ENCODE data around the gene IQSEC2. TPM values are rescaled to one million over a fixed set of nuclear protein-coding genes. Genes with fewer than 3 reads are reported as not detected.
A peak's percentile ranks its signal among the peaks of the same experiment; 100 is the strongest.

The IQSEC2 gene
- total RNA-seq, 1 experiment from 2014 or later: 20.7 TPM

DNA sequence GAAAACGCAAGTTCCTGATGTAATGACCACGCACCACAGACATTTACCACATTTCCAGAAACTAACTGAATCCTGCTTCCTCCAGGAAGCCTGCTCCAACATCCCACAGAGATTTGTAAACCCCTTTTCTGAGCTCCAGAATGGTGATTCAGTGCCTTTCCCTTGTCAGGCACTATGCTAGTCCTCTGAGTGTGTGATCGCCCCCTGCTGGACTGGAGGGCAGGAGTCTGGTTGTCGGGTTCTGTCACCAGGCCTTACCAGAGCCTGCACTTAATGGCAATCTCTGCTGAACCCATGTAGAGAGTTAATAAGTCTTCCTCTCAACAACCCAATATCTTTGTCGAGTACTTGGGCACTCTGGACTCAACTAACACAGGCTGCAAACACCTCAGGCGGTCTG is 41.9 kb downstream of the IQSEC2 start:
- Histone ChIP-seq H3K36me3 (ENCODE audit: control insufficient read depth in 1 of 2, insufficient read depth in 2 of 2, low read length in 2 of 2) (no peaks in the 10 kb centered on the region), H4K20me1 (ENCODE audit: insufficient read depth) (no peaks in the 10 kb centered on the region), H3K79me2 (ENCODE audit: insufficient read depth, low read length) (no peaks in the 10 kb centered on the region), H3K27ac (ENCODE audit: low read depth, low read length) (no peak overlapping the region), H3K9me2 (ENCODE audit: insufficient read depth) (no peaks in the 10 kb centered on the region), H3K9ac (ENCODE audit: low read length) (no peak overlapping the region), H2AFZ (ENCODE audit: low read depth, low read length, poor library complexity, severe bottlenecking) (no peak overlapping the region), H3K27me3 (ENCODE audit: insufficient read depth, low read length) (no peaks in the 10 kb centered on the region), H3K4me2 (ENCODE audit: low read length) (no peak overlapping the region), H3K4me1 (ENCODE audit: control insufficient read depth in 1 of 2, insufficient read depth in 2 of 2, low read length in 2 of 2) (no peaks in the 10 kb centered on the region), H3K4me3 (replicated peaks in 1 of 2; ENCODE audit: low read depth in 1 of 2, low read length in 2 of 2) (no peak overlapping the region), H3K9me3 (ENCODE audit: control insufficient read depth in 1 of 2, insufficient read depth in 1 of 2, low read depth in 1 of 2, low read length in 2 of 2) (no peaks in the 10 kb centered on the region)
- no peak for DNase-seq (ENCODE audit: low read depth, low spot score)
- POLR2A ChIA-PET: interaction anchor here (1.3 kb wide), 1 partner anchor 14 kb away, joined by 3 read pairs; no protein-coding TSS in a partner anchor
- TF ChIP-seq ELF1 (IDR thresholded peaks at IDR 0.05; ENCODE audit: borderline replicate concordance, low read depth) (no peak), TCF7L2 (IDR thresholded peaks at IDR 0.05; ENCODE audit: borderline replicate concordance, extremely low read depth, insufficient read depth, insufficient read length) (no peak), CEBPB (IDR thresholded peaks at IDR 0.05; ENCODE audit: low read depth) (no peak), POLR2A (IDR thresholded peaks at IDR 0.05; ENCODE audit: borderline replicate concordance, extremely low read depth, insufficient read depth, insufficient read length) (peak; percentile 16), SP1 (IDR thresholded peaks at IDR 0.05; ENCODE audit: low read depth) (no peak), YY1 (IDR thresholded peaks at IDR 0.05; ENCODE audit: extremely low read depth, insufficient replicate concordance, low read depth, low read length) (no peak), EGR1 (IDR thresholded peaks at IDR 0.05; ENCODE audit: low read depth) (no peak), POLR2AphosphoS5 (IDR thresholded peaks at IDR 0.05; ENCODE audit: low read depth, low read length) (no peak), EZH2 (IDR thresholded peaks at IDR 0.05) (no peak)
- TF ChIP-seq, protein P1, sequence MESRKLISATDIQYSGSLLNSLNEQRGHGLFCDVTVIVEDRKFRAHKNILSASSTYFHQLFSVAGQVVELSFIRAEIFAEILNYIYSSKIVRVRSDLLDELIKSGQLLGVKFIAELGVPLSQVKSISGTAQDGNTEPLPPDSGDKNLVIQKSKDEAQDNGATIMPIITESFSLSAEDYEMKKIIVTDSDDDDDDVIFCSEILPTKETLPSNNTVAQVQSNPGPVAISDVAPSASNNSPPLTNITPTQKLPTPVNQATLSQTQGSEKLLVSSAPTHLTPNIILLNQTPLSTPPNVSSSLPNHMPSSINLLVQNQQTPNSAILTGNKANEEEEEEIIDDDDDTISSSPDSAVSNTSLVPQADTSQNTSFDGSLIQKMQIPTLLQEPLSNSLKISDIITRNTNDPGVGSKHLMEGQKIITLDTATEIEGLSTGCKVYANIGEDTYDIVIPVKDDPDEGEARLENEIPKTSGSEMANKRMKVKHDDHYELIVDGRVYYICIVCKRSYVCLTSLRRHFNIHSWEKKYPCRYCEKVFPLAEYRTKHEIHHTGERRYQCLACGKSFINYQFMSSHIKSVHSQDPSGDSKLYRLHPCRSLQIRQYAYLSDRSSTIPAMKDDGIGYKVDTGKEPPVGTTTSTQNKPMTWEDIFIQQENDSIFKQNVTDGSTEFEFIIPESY (IDR thresholded peaks at IDR 0.05; ENCODE audit: extremely low read depth, insufficient replicate concordance, low read length): no peak
- TF ChIP-seq, protein P2, sequence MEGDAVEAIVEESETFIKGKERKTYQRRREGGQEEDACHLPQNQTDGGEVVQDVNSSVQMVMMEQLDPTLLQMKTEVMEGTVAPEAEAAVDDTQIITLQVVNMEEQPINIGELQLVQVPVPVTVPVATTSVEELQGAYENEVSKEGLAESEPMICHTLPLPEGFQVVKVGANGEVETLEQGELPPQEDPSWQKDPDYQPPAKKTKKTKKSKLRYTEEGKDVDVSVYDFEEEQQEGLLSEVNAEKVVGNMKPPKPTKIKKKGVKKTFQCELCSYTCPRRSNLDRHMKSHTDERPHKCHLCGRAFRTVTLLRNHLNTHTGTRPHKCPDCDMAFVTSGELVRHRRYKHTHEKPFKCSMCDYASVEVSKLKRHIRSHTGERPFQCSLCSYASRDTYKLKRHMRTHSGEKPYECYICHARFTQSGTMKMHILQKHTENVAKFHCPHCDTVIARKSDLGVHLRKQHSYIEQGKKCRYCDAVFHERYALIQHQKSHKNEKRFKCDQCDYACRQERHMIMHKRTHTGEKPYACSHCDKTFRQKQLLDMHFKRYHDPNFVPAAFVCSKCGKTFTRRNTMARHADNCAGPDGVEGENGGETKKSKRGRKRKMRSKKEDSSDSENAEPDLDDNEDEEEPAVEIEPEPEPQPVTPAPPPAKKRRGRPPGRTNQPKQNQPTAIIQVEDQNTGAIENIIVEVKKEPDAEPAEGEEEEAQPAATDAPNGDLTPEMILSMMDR (IDR thresholded peaks at IDR 0.05 in 2 of 3, conservative IDR thresholded peaks at IDR 0.05 in 1 of 3; ENCODE audit: borderline replicate concordance in 1 of 3, insufficient read depth in 1 of 3, low read depth in 2 of 3, low read length in 2 of 3): peak; percentile 12 to 51 (median 46); a peak in 5 of 6 replicates
- TF ChIP-seq, protein P3, sequence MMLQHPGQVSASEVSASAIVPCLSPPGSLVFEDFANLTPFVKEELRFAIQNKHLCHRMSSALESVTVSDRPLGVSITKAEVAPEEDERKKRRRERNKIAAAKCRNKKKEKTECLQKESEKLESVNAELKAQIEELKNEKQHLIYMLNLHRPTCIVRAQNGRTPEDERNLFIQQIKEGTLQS (IDR thresholded peaks at IDR 0.05): no peak
- BruUV-seq (replicated peaks): no TSS peak
- CTCF ChIA-PET: interaction anchor here (0.6 kb wide), 2 partner anchors 13 to 14 kb away, joined by 3 read pairs; partner anchors contain the start of gene KDM5C
- intact Hi-C loops (cut with micrococcal nuclease): no loop called here
- ATAC-seq: peak; percentile 91
- RAD21 ChIA-PET (ENCODE audit: low non-redundant PET in 1 of 2, low total read pairs in 2 of 2, uncharacterized antibody in 2 of 2, unreplicated experiment in 2 of 2): no interaction called here

Data from HCT116 (cell line).